HFFc6 (cell line): ENCODE data around the gene PRH2. TPM values are rescaled to one million over a fixed set of nuclear protein-coding genes. Genes with fewer than 3 reads are reported as not detected.

ENCODE experiments used
- DNase-seq: peaks from one replicate; pipeline ENCODE4 v3.0.0-alpha.2; 2018
- H3K27ac Mint-ChIP-seq: 2 replicates; pipeline ENCODE4 v1.8.0; 2020; ENCODE audit warnings: mild to moderate bottlenecking, mixed read lengths
- H3K27me3 Mint-ChIP-seq: 2 replicates; pipeline ENCODE4 v1.8.0; 2021; ENCODE audit warnings: mild to moderate bottlenecking, moderate library complexity, mixed read lengths; ENCODE audit not compliant: insufficient read depth
- H3K36me3 Mint-ChIP-seq: 2 replicates; pipeline ENCODE4 v1.8.0; 2021; ENCODE audit warnings: low read depth, mixed read lengths
- H3K4me1 Mint-ChIP-seq: 2 replicates; pipeline ENCODE4 v1.8.0; 2020; ENCODE audit warnings: low read depth, mixed read lengths
- H3K4me3 Mint-ChIP-seq: 2 replicates; pipeline ENCODE4 v1.8.0; 2020; ENCODE audit warnings: mild to moderate bottlenecking, moderate library complexity, mixed read lengths
- H3K9me3 Mint-ChIP-seq: 2 replicates; pipeline ENCODE4 v1.8.0; 2020; ENCODE audit warnings: mild to moderate bottlenecking, mixed read lengths
- total RNA-seq, 6 experiments: library from RNA; stranded (reverse); fragmentation: NEBNext Ultra II Directional; extraction: Animal tissue kit (Norgen Biotek cat#: 25700); gene quantifications; 2 replicates in 1 of 6; 3 replicates in 5 of 6; pipeline ENCODE4 v1.2.3, GENCODE V29; 2021
- TF ChIP-seq, protein P1 (sequence below): fragments of 200-600 bp; sonication (generic); IDR thresholded peaks from 2 replicates; pipeline ENCODE4 v1.5.0; 2021; ENCODE audit warnings: antibody characterized with exemption, mild to moderate bottlenecking

The PRH2 gene
- total RNA-seq, 6 experiments from 2014 or later: not detected

DNA sequence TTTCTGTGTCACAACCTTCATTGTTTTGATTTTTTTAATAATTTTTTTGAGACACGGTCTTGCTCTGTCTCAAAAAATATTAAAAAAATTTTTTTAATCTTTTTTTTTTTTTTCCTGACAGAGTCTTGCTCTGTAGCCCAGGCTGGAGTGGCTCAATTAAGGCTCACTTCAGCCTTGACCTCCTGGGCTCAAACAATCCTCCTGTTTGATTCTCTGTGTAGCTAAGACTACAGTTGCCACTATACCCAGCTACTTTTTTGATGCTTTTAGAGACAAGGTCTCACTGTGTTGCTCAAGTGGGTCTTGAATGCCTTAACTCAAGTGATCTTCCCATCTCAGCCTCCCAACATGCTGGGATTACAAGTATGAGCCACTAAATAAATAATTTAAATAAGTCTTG lies 9.2 kb upstream of the PRH2 start:
- DNase-seq: no peak
- no peak overlapping the region for H3K4me3 Mint-ChIP-seq
- H3K36me3 Mint-ChIP-seq: no peaks in the 10 kb centered on the region; the same call in 1 of the 2 replicates
- TF ChIP-seq, protein P1, sequence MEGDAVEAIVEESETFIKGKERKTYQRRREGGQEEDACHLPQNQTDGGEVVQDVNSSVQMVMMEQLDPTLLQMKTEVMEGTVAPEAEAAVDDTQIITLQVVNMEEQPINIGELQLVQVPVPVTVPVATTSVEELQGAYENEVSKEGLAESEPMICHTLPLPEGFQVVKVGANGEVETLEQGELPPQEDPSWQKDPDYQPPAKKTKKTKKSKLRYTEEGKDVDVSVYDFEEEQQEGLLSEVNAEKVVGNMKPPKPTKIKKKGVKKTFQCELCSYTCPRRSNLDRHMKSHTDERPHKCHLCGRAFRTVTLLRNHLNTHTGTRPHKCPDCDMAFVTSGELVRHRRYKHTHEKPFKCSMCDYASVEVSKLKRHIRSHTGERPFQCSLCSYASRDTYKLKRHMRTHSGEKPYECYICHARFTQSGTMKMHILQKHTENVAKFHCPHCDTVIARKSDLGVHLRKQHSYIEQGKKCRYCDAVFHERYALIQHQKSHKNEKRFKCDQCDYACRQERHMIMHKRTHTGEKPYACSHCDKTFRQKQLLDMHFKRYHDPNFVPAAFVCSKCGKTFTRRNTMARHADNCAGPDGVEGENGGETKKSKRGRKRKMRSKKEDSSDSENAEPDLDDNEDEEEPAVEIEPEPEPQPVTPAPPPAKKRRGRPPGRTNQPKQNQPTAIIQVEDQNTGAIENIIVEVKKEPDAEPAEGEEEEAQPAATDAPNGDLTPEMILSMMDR: no peak
- no peak overlapping the region for H3K27ac Mint-ChIP-seq
- H3K27me3 Mint-ChIP-seq: no peaks in the 10 kb centered on the region; the same call in 1 of the 2 replicates
- no peaks in the 10 kb centered on the region for H3K4me1 Mint-ChIP-seq
- no peaks in the 10 kb centered on the region for H3K9me3 Mint-ChIP-seq

DNA sequence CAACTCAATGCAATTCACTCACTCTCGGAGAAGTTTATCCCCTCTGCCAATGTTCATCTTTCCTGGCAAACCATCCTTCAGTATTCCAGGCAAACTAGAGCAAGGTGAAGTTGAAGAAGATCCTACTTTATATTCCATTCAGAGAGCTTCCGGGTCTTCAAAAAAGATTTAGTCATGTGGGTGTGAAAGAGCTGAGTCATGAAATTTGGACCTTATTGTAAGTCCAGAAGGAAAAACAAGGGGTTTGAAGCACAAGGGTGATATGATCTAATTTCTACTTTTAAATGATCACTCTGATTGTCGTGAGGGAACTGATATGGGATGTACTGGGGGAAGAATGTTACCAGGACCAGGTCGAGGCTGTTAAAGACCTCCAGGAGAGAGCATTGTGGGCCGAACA lies 2.8 kb upstream of the PRH2 start:
- DNase-seq: no peak
- Mint-ChIP-seq H3K27me3 (no peaks in the 10 kb centered on the region; the same call in 1 of the 2 replicates), H3K4me3 (no peak overlapping the region), H3K9me3 (no peaks in the 10 kb centered on the region), H3K36me3 (no peaks in the 10 kb centered on the region; the same call in 1 of the 2 replicates), H3K27ac (no peak overlapping the region), H3K4me1 (no peaks in the 10 kb centered on the region)
- TF ChIP-seq, protein P1: no peak

DNA sequence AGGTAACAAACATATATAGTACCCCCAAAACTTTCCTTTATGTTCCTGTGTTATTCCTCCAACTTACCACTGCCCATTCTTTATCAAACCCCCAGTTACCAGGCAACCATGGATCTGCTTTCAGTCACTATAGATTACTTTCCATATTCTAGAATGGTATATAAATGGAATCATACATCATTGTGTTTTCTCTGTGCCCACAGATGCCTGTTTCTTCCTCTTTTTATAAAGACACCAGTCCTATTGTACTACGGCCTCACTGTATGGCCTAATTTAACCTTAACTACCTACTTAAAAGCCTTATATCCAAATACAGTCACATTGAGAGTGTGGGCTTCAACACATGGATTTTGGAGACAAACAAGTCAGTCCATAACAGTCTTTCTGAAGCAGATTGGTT lies 7.5 kb downstream of the PRH2 start:
- Mint-ChIP-seq H3K4me3 (no peak overlapping the region), H3K36me3 (no peaks in the 10 kb centered on the region), H3K27ac (no peak overlapping the region), H3K9me3 (no peaks in the 10 kb centered on the region), H3K4me1 (peaks cover 14% of the 10 kb centered on the region), H3K27me3 (no peaks in the 10 kb centered on the region)
- no peak for DNase-seq
- TF ChIP-seq, protein P1: no peak

DNA sequence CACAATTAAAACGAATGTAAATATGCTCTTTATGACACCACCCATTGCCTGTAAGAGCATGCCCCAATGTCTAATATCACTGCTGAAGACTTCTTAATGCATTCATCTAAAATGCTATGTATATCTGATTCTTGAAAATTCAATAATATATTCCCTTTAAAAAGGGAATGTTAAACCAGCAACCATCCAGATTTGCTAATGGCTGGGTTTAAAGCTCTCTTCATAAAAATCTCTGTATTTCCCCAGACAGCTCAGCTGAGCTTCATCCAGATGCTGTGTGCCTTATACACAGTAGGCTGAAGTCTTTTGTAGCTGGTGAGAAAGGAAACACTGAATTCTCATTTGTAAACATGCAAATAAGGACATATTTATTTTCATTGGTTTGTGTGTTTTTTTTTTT lies 10.1 kb downstream of the PRH2 start, which contains the start of gene TAS2R14:
TSS of gene TAS2R14 (minus strand) at position 101 of the 400 bp plus-strand sequence. CDS start at position 45, 56 bp downstream.
- H3K27me3 Mint-ChIP-seq: no peaks in the 10 kb centered on the region
- no peak for DNase-seq
- H3K27ac Mint-ChIP-seq: no peak within 1 kb of the TSS
- TF ChIP-seq, protein P1: no peak
- no peaks in the 10 kb centered on the region for H3K36me3 Mint-ChIP-seq
- no peak within 1 kb of the TSS for H3K4me3 Mint-ChIP-seq
- no peaks in the 10 kb centered on the region for H3K9me3 Mint-ChIP-seq
- H3K4me1 Mint-ChIP-seq: peaks cover 30% of the 10 kb centered on the region

DNA sequence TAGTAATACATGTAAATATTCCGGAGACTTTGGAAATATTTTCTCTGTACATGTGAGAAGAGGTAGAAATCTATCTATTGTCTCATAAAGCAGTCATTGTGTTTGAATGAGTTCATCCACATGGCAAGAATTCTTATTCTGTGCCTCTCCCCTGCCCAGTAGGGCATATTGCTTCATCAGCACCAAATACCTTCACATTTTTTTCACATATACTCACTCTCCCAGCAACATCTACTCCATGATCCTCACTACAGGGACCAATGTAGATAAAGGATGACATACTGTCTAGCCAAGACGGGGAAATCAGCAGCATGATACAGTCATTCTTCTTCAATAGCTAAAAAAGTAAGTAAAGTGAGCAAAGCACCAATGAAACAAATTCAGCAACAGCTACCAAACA lies 11.4 kb downstream of the PRH2 start:
- TF ChIP-seq, protein P1: no peak
- DNase-seq: peak; percentile 81
- H3K4me3 Mint-ChIP-seq: no peak overlapping the region
- peaks cover 30% of the 10 kb centered on the region for H3K4me1 Mint-ChIP-seq
- 0 out of 2 replicates have a peak, but pooled peaks cover 5% of the 10 kb centered on the region for H3K9me3 Mint-ChIP-seq
- no peaks in the 10 kb centered on the region for H3K27me3 Mint-ChIP-seq
- H3K27ac Mint-ChIP-seq: peak overlapping the region; percentile 58
- H3K36me3 Mint-ChIP-seq: 0 out of 2 replicates have a peak, but pooled peaks cover 9% of the 10 kb centered on the region

DNA sequence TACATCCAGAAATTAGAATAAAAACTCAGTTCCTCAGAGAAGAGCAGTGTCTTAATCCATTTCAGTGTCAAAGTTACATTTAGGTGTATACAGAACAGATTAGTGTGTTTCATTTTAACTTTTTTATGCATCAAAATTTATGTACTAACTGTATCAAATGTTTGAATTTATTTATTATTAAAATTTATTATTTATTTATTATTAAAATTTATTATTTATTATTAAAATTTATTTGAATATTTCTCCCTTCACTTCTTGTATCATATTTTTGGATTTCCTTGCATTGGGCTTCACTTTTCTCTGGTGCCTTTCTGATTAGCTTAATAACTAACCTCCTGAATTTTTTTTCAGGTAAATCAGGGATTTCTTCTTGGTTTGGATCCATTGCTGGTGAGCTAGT lies 12.3 kb downstream of the PRH2 start:
- Mint-ChIP-seq H3K9me3 (peaks cover 14% of the 10 kb centered on the region), H3K4me3 (no peak overlapping the region), H3K27me3 (no peaks in the 10 kb centered on the region), H3K36me3 (peaks cover 11% of the 10 kb centered on the region), H3K4me1 (peaks cover 30% of the 10 kb centered on the region), H3K27ac (no peak overlapping the region)
- TF ChIP-seq, protein P1: no peak
- DNase-seq: no peak
